Cerebellar nuclear complex (tissue), 1 donor: Measurements from ENCODE around the gene TPX2.

Experiments
- DNase-seq, 2 experiments: peaks; one replicate each; lab custom pipeline; 2025; lab: John Stamatoyannopoulos, UW

TPX2 gene

GRCh38 chr20:31705598-31706597, 33.2 kb upstream of the TPX2 start:
- DNase-seq = no peak

GRCh38 chr20:31706607-31707257, 32.4 kb upstream of the TPX2 start:
- DNase-seq = no peak

- no peak for DNase-seq
These were observed 31.9 kb upstream of the TPX2 start for GRCh38 chr20:31707258-31707615.

- DNase-seq = no peak
These were observed 30.9 kb upstream of the TPX2 start for GRCh38 chr20:31707994-31708735.

GRCh38 chr20:31708736-31709534, 30.2 kb upstream of the TPX2 start:
- DNase-seq = no peak

GRCh38 chr20:31709939-31710338, 29.2 kb upstream of the TPX2 start:
- no peak for DNase-seq

- no peak for DNase-seq
These were observed 28.5 kb upstream of the TPX2 start for GRCh38 chr20:31710423-31711108.

- no peak for DNase-seq
These were observed 27.6 kb upstream of the TPX2 start for GRCh38 chr20:31711179-31712111.

- DNase-seq = peak in 1 of 2 experiments; percentile 48
These were observed 27.0 kb upstream of the TPX2 start for GRCh38 chr20:31712112-31712553.

GRCh38 chr20:31712564-31713311, 26.4 kb upstream of the TPX2 start:
- DNase-seq = no peak

GRCh38 chr20:31713312-31714273, 25.5 kb upstream of the TPX2 start:
- no peak for DNase-seq

- no peak for DNase-seq
These were observed 23.3 kb upstream of the TPX2 start for GRCh38 chr20:31715766-31716165.

- DNase-seq = no peak
These were observed 22.7 kb upstream of the TPX2 start for GRCh38 chr20:31716351-31716750.

- no peak for DNase-seq
These were observed 22.1 kb upstream of the TPX2 start for GRCh38 chr20:31716818-31717477.

GRCh38 chr20:31717478-31718201, 21.4 kb upstream of the TPX2 start:
- no peak for DNase-seq

- DNase-seq = no peak
These were observed 20.0 kb upstream of the TPX2 start for GRCh38 chr20:31718952-31719643.
